ENCODE measurements around the gene ABCD1. TPM values are rescaled to one million over a fixed set of nuclear protein-coding genes. Genes with fewer than 3 reads are reported as not detected.

The ABCD1 gene
- total and polyA plus RNA-seq, 8 donors = 5.8 to 13.2 (median 9.8) TPM

DNA sequence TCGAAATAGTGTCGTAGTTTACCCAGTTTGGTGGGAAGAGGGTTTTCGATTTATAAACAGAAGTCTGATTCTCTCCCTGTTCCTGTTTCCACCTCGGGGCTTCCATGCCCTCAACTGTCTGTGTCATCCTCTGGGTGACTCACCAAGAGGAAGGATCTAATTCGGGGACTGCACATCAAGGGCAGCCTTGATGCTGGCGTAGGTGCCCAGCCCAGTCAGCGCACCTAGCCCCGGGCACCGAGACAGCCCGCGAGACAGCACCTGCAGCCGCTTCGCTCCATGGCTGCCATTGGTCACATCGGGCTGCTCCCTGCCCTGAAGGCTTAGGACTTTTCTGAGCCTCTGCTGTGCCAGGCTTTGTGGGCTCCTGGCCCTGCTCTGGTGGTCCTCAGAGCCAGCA is 7.7 kb downstream of the ABCD1 start:
- FAIRE-seq (no peak), ATAC-seq (peak in 2 of 4 donors; percentile 9 to 22), DNase-seq (peak in 1 of 6 donors; percentile 46)
- H3K36me3 ChIP-seq = no peaks in the 10 kb centered on the region
- H3K27me3 ChIP-seq = no peaks in the 10 kb centered on the region
- 93 to 96% methylated on average over 14 of the region's 14 CpGs for WGBS, 2 donors
- intact Hi-C loops (cut with DNase I) = no loop called here
- no peak for TF ChIP-seq CTCF (IDR thresholded peaks at IDR 0.05)
- no peaks in the 10 kb centered on the region for H3K9me3 ChIP-seq
- H3K4me3 ChIP-seq = no peak overlapping the region
- no peak overlapping the region for H3K27ac ChIP-seq
- peaks cover 0 to 9% (median 0%) of the 10 kb centered on the region in 3 donors for H3K4me1 ChIP-seq

GRCh38 chrX:153733651-153734240 is 9.1 kb downstream of the ABCD1 start:
- DNase-seq = peak in 1 of 6 donors; percentile 48
- WGBS, 2 donors = 76 to 87% methylated on average over 15 of the region's 15 CpGs
- ATAC-seq = no peak
- Histone ChIP-seq H3K27me3 (no peaks in the 10 kb centered on the region), H3K4me3 (no peak overlapping the region), H3K27ac (no peak overlapping the region), H3K9me3 (no peaks in the 10 kb centered on the region), H3K36me3 (no peaks in the 10 kb centered on the region), H3K4me1 (no peaks in the 10 kb centered on the region)
- FAIRE-seq = no peak
- no peak for TF ChIP-seq CTCF (IDR thresholded peaks at IDR 0.05)
- intact Hi-C loops (cut with DNase I) = no loop called here

DNA sequence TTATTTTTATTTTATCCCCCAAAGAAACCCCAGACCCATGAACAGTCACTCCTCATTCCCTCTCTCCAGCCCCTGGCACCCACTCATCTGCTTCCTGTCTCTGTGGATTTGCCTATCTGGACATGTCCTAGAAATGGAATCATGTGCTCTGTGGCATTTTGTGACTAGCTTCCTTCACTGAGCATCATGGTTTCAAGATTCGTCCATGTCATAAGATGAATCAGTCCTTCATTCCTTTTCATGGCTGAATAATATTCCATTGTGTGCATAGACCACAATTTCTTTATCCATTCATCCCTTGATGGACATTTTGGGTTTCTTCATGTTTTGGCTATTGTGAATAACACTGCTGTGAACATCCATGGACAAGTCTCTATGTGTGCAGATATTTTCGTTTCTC is 10.2 kb downstream of the ABCD1 start:
- Histone ChIP-seq H3K9me3 (no peaks in the 10 kb centered on the region), H3K4me3 (no peak overlapping the region), H3K27me3 (no peaks in the 10 kb centered on the region), H3K27ac (no peak overlapping the region), H3K36me3 (no peaks in the 10 kb centered on the region), H3K4me1 (no peaks in the 10 kb centered on the region)
- FAIRE-seq = no peak
- peak in 1 of 6 donors; percentile 4 for DNase-seq
- TF ChIP-seq CTCF (IDR thresholded peaks at IDR 0.05) = no peak
- intact Hi-C loops (cut with DNase I) = no loop called here
- 61 to 87% methylated on average over 2 of the region's 2 CpGs for WGBS, 2 donors
- ATAC-seq = no peak

GRCh38 chrX:153735274-153735673 is 10.6 kb downstream of the ABCD1 start:
- Histone ChIP-seq H3K27ac (no peak overlapping the region), H3K36me3 (no peaks in the 10 kb centered on the region), H3K4me3 (no peak overlapping the region), H3K9me3 (no peaks in the 10 kb centered on the region), H3K27me3 (no peaks in the 10 kb centered on the region), H3K4me1 (no peaks in the 10 kb centered on the region)
- ATAC-seq (no peak), DNase-seq (peak in 1 of 6 donors; percentile 4), FAIRE-seq (no peak)
- TF ChIP-seq CTCF (IDR thresholded peaks at IDR 0.05) = no peak
- WGBS, 2 donors = 83 to 85% methylated on average over 9 of the region's 9 CpGs
- intact Hi-C loops (cut with DNase I) = no loop called here

- no peak overlapping the region for H3K4me3 ChIP-seq
- no peak overlapping the region for H3K27ac ChIP-seq
- no peaks in the 10 kb centered on the region for H3K27me3 ChIP-seq
- DNase-seq (peak in 1 of 6 donors; percentile 67), ATAC-seq (no peak), FAIRE-seq (no peak)
- no peaks in the 10 kb centered on the region for H3K9me3 ChIP-seq
- intact Hi-C loops (cut with DNase I) = no loop called here
- no peak for TF ChIP-seq CTCF (IDR thresholded peaks at IDR 0.05)
- WGBS, 2 donors = 88 to 92% methylated on average over 30 of the region's 30 CpGs
- H3K36me3 ChIP-seq = no peaks in the 10 kb centered on the region
- H3K4me1 ChIP-seq = no peaks in the 10 kb centered on the region
Observed at GRCh38 chrX:153736071-153736820, 11.6 kb downstream of the ABCD1 start.

Data from pancreas (tissue), 10 donors.